ENCODE measurements around the gene AXL.

AXL gene

GRCh38 chr19:41249707-41250423 is 30.8 kb downstream of the AXL start:
- Histone ChIP-seq H3K9ac (ENCODE audit: low read length) (no peak overlapping the region), H3K4me1 (ENCODE audit: insufficient read depth, low read length, severe bottlenecking) (no peaks in the 10 kb centered on the region), H3K79me2 (ENCODE audit: insufficient read depth, low read length) (no peaks in the 10 kb centered on the region), H3F3A (ENCODE audit: insufficient read depth, low read length) (no peaks in the 10 kb centered on the region), H3K27ac (ENCODE audit: low read depth, low read length, poor library complexity, severe bottlenecking) (no peak overlapping the region), H3K4me2 (ENCODE audit: low read length) (no peak overlapping the region), H3K9me2 (ENCODE audit: low read depth, low read length) (no peaks in the 10 kb centered on the region), H2AFZ (ENCODE audit: low read length) (no peak overlapping the region), H3K9me3 (ENCODE audit: low read length) (no peaks in the 10 kb centered on the region), H3K27me3 (ENCODE audit: insufficient read depth, low read length) (peaks cover 10% of the 10 kb centered on the region; the same call in 1 of the 2 replicates), H4K20me1 (ENCODE audit: insufficient read depth, low read length) (no peaks in the 10 kb centered on the region), H3K36me3 (ENCODE audit: insufficient read depth, low read length) (no peaks in the 10 kb centered on the region), H3K4me3 (ENCODE audit: low read depth, low read length, poor library complexity, severe bottlenecking) (no peak overlapping the region)
- TF ChIP-seq CTCF (IDR thresholded peaks at IDR 0.05; ENCODE audit: low read length) (no peak), EZH2 (IDR thresholded peaks at IDR 0.05; ENCODE audit: borderline replicate concordance, low read length) (no peak)

DNA sequence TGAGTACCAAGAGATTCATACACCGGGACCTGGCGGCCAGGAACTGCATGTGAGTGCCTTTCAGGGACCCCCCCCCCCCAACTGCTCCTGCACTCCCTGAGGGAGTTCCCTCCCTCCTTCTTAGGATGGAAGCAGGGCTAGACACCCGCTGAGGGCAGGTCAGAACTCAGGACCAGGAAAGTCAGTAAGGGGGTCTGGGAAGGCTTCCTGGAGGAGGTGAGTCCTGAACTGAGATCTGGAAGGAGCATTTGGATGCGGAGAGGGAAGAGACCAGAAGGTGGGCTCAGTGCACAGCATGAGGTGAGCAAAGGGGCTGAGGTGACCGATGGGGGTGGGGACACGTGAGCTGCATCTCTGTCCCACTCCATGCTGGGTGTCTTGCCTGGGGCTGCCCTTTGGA is 34.6 kb downstream of the AXL start:
- Histone ChIP-seq H3K9me3 (ENCODE audit: low read length) (no peaks in the 10 kb centered on the region), H3K79me2 (ENCODE audit: insufficient read depth, low read length) (no peaks in the 10 kb centered on the region), H3K27ac (ENCODE audit: low read depth, low read length, poor library complexity, severe bottlenecking) (no peak overlapping the region), H4K20me1 (ENCODE audit: insufficient read depth, low read length) (no peaks in the 10 kb centered on the region), H3K4me3 (ENCODE audit: low read depth, low read length, poor library complexity, severe bottlenecking) (no peak overlapping the region), H3K9me2 (ENCODE audit: low read depth, low read length) (no peaks in the 10 kb centered on the region), H3K9ac (ENCODE audit: low read length) (no peak overlapping the region), H2AFZ (ENCODE audit: low read length) (no peak overlapping the region), H3F3A (ENCODE audit: insufficient read depth, low read length) (no peaks in the 10 kb centered on the region), H3K4me2 (ENCODE audit: low read length) (no peak overlapping the region), H3K36me3 (ENCODE audit: insufficient read depth, low read length) (no peaks in the 10 kb centered on the region), H3K4me1 (ENCODE audit: insufficient read depth, low read length, severe bottlenecking) (no peaks in the 10 kb centered on the region), H3K27me3 (ENCODE audit: insufficient read depth, low read length) (peaks cover 10% of the 10 kb centered on the region; the same call in 1 of the 2 replicates)
- no peak for TF ChIP-seq EZH2 (IDR thresholded peaks at IDR 0.05; ENCODE audit: borderline replicate concordance, low read length)
- TF ChIP-seq CTCF (IDR thresholded peaks at IDR 0.05; ENCODE audit: low read length): no peak

- Histone ChIP-seq H3K4me1 (ENCODE audit: insufficient read depth, low read length, severe bottlenecking) (no peaks in the 10 kb centered on the region), H3K9me3 (ENCODE audit: low read length) (no peaks in the 10 kb centered on the region), H3K27me3 (ENCODE audit: insufficient read depth, low read length) (peaks cover 4% of the 10 kb centered on the region; the same call in 1 of the 2 replicates), H3K9me2 (ENCODE audit: low read depth, low read length) (no peaks in the 10 kb centered on the region), H3K9ac (ENCODE audit: low read length) (no peak overlapping the region), H3K79me2 (ENCODE audit: insufficient read depth, low read length) (no peaks in the 10 kb centered on the region), H4K20me1 (ENCODE audit: insufficient read depth, low read length) (no peaks in the 10 kb centered on the region), H3K4me3 (ENCODE audit: low read depth, low read length, poor library complexity, severe bottlenecking) (no peak overlapping the region), H3F3A (ENCODE audit: insufficient read depth, low read length) (no peaks in the 10 kb centered on the region), H2AFZ (ENCODE audit: low read length) (no peak overlapping the region), H3K4me2 (ENCODE audit: low read length) (no peak overlapping the region), H3K27ac (ENCODE audit: low read depth, low read length, poor library complexity, severe bottlenecking) (no peak overlapping the region), H3K36me3 (ENCODE audit: insufficient read depth, low read length) (no peaks in the 10 kb centered on the region)
- no peak for TF ChIP-seq EZH2 (IDR thresholded peaks at IDR 0.05; ENCODE audit: borderline replicate concordance, low read length)
- no peak for TF ChIP-seq CTCF (IDR thresholded peaks at IDR 0.05; ENCODE audit: low read length)
Measured at GRCh38 chr19:41255171-41255570, 36.1 kb downstream of the AXL start.

Measured in OCI-LY1 (cell line).